GM12878 (cell line): Measurements from ENCODE around the gene RBBP8NL. TPM values are rescaled to one million over a fixed set of nuclear protein-coding genes. Genes with fewer than 3 reads are reported as not detected.

ENCODE experiments used
- ATAC-seq: fragments of 200-7000 bp; cut with Tn5 transposase; 3 replicates; pipeline ENCODE4 v1.9.1; 2020; ENCODE audit warnings: mild to moderate bottlenecking, moderate library complexity
- BruUV-seq: library from RNA; stranded (reverse); fragments of 400-500 nt; replicated peaks from 2 replicates; lab custom pipeline; 2021; lab: Mats Ljungman, UMichigan
- CTCF ChIA-PET: fragments of 300-600 bp; sonication (Branson Sonifier 250); formaldehyde crosslinking; extraction: SDS; loops from one replicate; lab custom pipeline; 2021; ENCODE audit warnings: inconsistent platforms; lab: Yijun Ruan, JAX
- POLR2A ChIA-PET: fragments of 350-600 bp; formaldehyde crosslinking; extraction: SDS; loops from one replicate; lab custom pipeline; 2021; ENCODE audit warnings: inconsistent platforms; lab: Charles Lee
- RAD21 ChIA-PET: fragments of 300-600 bp; sonication (Branson Sonifier 250); formaldehyde crosslinking; loops from one replicate; lab custom pipeline; 2023; ENCODE audit warnings: antibody characterized with exemption; ENCODE audit not compliant: unreplicated experiment; lab: Charles Lee
- SMC1A ChIA-PET: fragments of 300-600 bp; sonication (Branson Sonifier 250); formaldehyde crosslinking; loops from one replicate; lab custom pipeline; 2023; ENCODE audit not compliant: unreplicated experiment, uncharacterized antibody; lab: Charles Lee
- DNase-seq: peaks from one replicate; pipeline ENCODE4 v3.0.0-alpha.2; 2011; ENCODE audit warnings: low read depth, low spot score
- FAIRE-seq: peaks from 3 replicates; lab custom pipeline; 2011; peaks lifted over from hg19 to GRCh38; lab: Jason Lieb, UNC
- H2AFZ ChIP-seq: 2 replicates; pipeline ENCODE4 v1.6.0; 2011; ENCODE audit warnings: low read depth, low read length, control low read depth; ENCODE audit not compliant: control insufficient read depth
- H3K27ac ChIP-seq: 2 replicates; pipeline ENCODE4 v1.5.1; 2011; ENCODE audit warnings: control low read depth; ENCODE audit not compliant: control insufficient read depth, insufficient read depth
- H3K27me3 ChIP-seq, 2 experiments: replicated peaks in 1 of 2; 2 replicates each; pipeline versions ENCODE4 v1.6.0 to v1.6.1; 2011; ENCODE audit warnings: low read length in 1 of 2; ENCODE audit not compliant: control insufficient read depth in 2 of 2, insufficient read depth in 2 of 2
- H3K36me3 ChIP-seq, 2 experiments: 2 replicates each; pipeline ENCODE4 v1.5.1; 2011; ENCODE audit warnings: low read length in 1 of 2; ENCODE audit not compliant: control insufficient read depth in 2 of 2, insufficient read depth in 2 of 2
- H3K4me1 ChIP-seq: 2 replicates; pipeline ENCODE4 v1.6.1; 2011; ENCODE audit warnings: mild to moderate bottlenecking, low read length, moderate library complexity, mixed read lengths; ENCODE audit not compliant: control insufficient read depth, insufficient read depth
- H3K4me2 ChIP-seq: 2 replicates; pipeline ENCODE4 v1.6.0; 2011; ENCODE audit warnings: control low read depth; ENCODE audit not compliant: control insufficient read depth, insufficient read depth
- H3K4me3 ChIP-seq: fragments of 200-600 bp; sonication (generic); 2 replicates; pipeline ENCODE4 v1.5.1; 2016
- H3K79me2 ChIP-seq: 2 replicates; pipeline ENCODE4 v1.6.0; 2011; ENCODE audit warnings: low read length; ENCODE audit not compliant: control insufficient read depth, insufficient read depth
- H3K9ac ChIP-seq: 2 replicates; pipeline ENCODE4 v1.8.0; 2011; ENCODE audit warnings: low read length, control low read depth, mixed read lengths; ENCODE audit not compliant: control insufficient read depth, insufficient read depth
- H3K9me3 ChIP-seq: replicated peaks from 3 replicates; pipeline ENCODE4 v1.5.1; 2011; ENCODE audit warnings: mild to moderate bottlenecking, low read length; ENCODE audit not compliant: control insufficient read depth, insufficient read depth
- H4K20me1 ChIP-seq: 2 replicates; pipeline ENCODE4 v1.6.0; 2011; ENCODE audit not compliant: control insufficient read depth, insufficient read depth
- CHD4 ChIP-seq: fragments of 200-600 bp; sonication (generic); IDR thresholded peaks from 2 replicates; pipeline ENCODE4 v1.6.1; 2016; ENCODE audit warnings: mild to moderate bottlenecking
- CTCF ChIP-seq, 3 experiments: IDR thresholded peaks in 2 of 3; conservative IDR thresholded peaks in 1 of 3; 2 replicates each; pipeline ENCODE4 v1.5.1; 2011; ENCODE audit warnings: low read depth in 3 of 3, low read length in 3 of 3, mild to moderate bottlenecking in 3 of 3, control low read depth in 2 of 3, moderate library complexity in 2 of 3, inconsistent platforms in 1 of 3, mixed read lengths in 1 of 3; ENCODE audit not compliant: control insufficient read depth in 2 of 3, insufficient read depth in 1 of 3; ENCODE audit errors: extremely low read depth in 1 of 3
- GABPA ChIP-seq: IDR thresholded peaks from 2 replicates; pipeline ENCODE4 v1.6.1; 2014; ENCODE audit warnings: antibody characterized with exemption, low read depth, mild to moderate bottlenecking, inconsistent platforms
- HSF1 ChIP-seq: fragments of 150-350 bp; IDR thresholded peaks from 2 replicates; pipeline ENCODE4 v1.6.1; 2014; ENCODE audit warnings: mild to moderate bottlenecking, low read depth, low read length
- IRF3 ChIP-seq: fragments of 450-650 bp; IDR thresholded peaks from 2 replicates; pipeline ENCODE4 v1.6.1; 2014; ENCODE audit warnings: mild to moderate bottlenecking
- NBN ChIP-seq: fragments of 450-650 bp; IDR thresholded peaks from 2 replicates; pipeline ENCODE4 v1.6.1; 2016
- NFIC ChIP-seq: IDR thresholded peaks from 2 replicates; pipeline ENCODE4 v1.6.1; 2012; ENCODE audit warnings: low read depth, mild to moderate bottlenecking, inconsistent platforms, low read length, moderate library complexity
- PAX8 ChIP-seq: fragments of 450-650 bp; IDR thresholded peaks from 2 replicates; pipeline ENCODE4 v1.6.1; 2017; ENCODE audit warnings: mild to moderate bottlenecking, moderate library complexity
- TAF1 ChIP-seq: IDR thresholded peaks from 2 replicates; pipeline ENCODE4 v1.6.1; 2011; ENCODE audit warnings: mild to moderate bottlenecking, low read depth, low read length, borderline replicate concordance
- TCF12 ChIP-seq: IDR thresholded peaks from 2 replicates; pipeline ENCODE4 v1.6.1; 2011; ENCODE audit warnings: low read depth, mild to moderate bottlenecking, low read length
- ZNF207 ChIP-seq: fragments of 450-650 bp; IDR thresholded peaks from 2 replicates; pipeline ENCODE4 v1.6.1; 2014; ENCODE audit warnings: antibody characterized with exemption, mild to moderate bottlenecking, borderline replicate concordance
- ZNF687 ChIP-seq: fragments of 450-650 bp; IDR thresholded peaks from 2 replicates; pipeline ENCODE4 v1.6.1; 2017; ENCODE audit warnings: mild to moderate bottlenecking, moderate library complexity
- WGBS: methylation state at CpG from one replicate; pipeline ENCODE4 v1.1.6; 2016; ENCODE audit warnings: low lambda C conversion rate; ENCODE audit not compliant: insufficient replicate concordance, insufficient coverage; ENCODE audit errors: missing lambda C conversion rate; 5-methylcytosine and 5-hydroxymethylcytosine counted together
- in situ Hi-C: fragments of 300-500 bp; cut with MboI; formaldehyde crosslinking; loops from 9 replicates; pipeline ENCODE4 v1.14.3; 2018; ENCODE audit warnings: mixed read lengths
- intact Hi-C: fragments of 100-400 bp; cut with micrococcal nuclease; formaldehyde crosslinking; loops from one replicate; pipeline ENCODE4 v1.14.2; 2022; ENCODE audit not compliant: unreplicated experiment
- polyA plus RNA-seq, 11 experiments: library from polyadenylated mRNA; depleted of rRNA in 4 of 11; unstranded in 6 of 11; stranded (reverse) in 5 of 11; fragments of >200 nt; fragmentation: Nextera tagmentation in 4 of 11; fragmentation: Illumina TruSeq in 1 of 11; extraction: Ambion mirVana in 4 of 11; extraction: Trizol in 1 of 11; gene quantifications; 1 replicate in 1 of 11; 2 replicates in 10 of 11; pipeline versions ENCODE4 v1.2.1 to v1.2.3, GENCODE V29; 2011 to 2016; ENCODE audit warnings: inconsistent platforms in 2 of 11, missing spikeins in 2 of 11, low read depth in 1 of 11
- total RNA-seq, 4 experiments: library from RNA; depleted of rRNA in 3 of 4; stranded (reverse); fragments of >200 nt in 3 of 4; fragmentation: Illumina TruSeq in 1 of 4; extraction: Trizol in 1 of 4; gene quantifications; 2 replicates each; pipeline versions ENCODE4 v1.2.1 to v1.2.3, GENCODE V29; 2013 to 2021

The RBBP8NL gene
- total and polyA plus RNA-seq, 10 of the 15 experiments (the other 5 are each of a cell fraction or from before 2014, with no cell fraction given), result not detected

- ChIA-PET POLR2A (no interaction called here), SMC1A (no interaction called here), CTCF (no interaction called here), RAD21 (no interaction called here)
- BruUV-seq, result no TSS peak
- Histone ChIP-seq H2AFZ (no peak overlapping the region), H3K9me3 (no peaks in the 10 kb centered on the region), H3K9ac (no peak overlapping the region), H3K4me3 (no peak overlapping the region), H3K27ac (no peak overlapping the region), H3K4me1 (no peaks in the 10 kb centered on the region), H4K20me1 (no peaks in the 10 kb centered on the region), H3K27me3 (no peaks in the 10 kb centered on the region; a peak in 1 of 4 replicates), H3K36me3 (no peaks in the 10 kb centered on the region), H3K4me2 (no peak overlapping the region), H3K79me2 (no peaks in the 10 kb centered on the region)
- intact Hi-C loops (no loop called here), in situ Hi-C loops (no loop called here)
- ATAC-seq, result no peak
- no peak for FAIRE-seq
- DNase-seq, result no peak
- WGBS, result 44% methylated on average over 10 of the region's 10 CpGs
- no peak for TF ChIP-seq GABPA
- no peak for TF ChIP-seq NFIC
- TF ChIP-seq ZNF207, result no peak
- no peak for TF ChIP-seq TCF12
- TF ChIP-seq PAX8, result no peak
- no peak for TF ChIP-seq HSF1
- no peak for TF ChIP-seq IRF3
- TF ChIP-seq NBN, result no peak
- no peak for TF ChIP-seq CHD4
- TF ChIP-seq TAF1, result no peak
- no peak for TF ChIP-seq ZNF687
- no peak for TF ChIP-seq CTCF (IDR thresholded peaks at IDR 0.05 in 2 of 3, conservative IDR thresholded peaks at IDR 0.05 in 1 of 3; ENCODE audit: control insufficient read depth in 2 of 3, extremely low read depth in 1 of 3, insufficient read depth in 1 of 3, low read depth in 3 of 3, low read length in 3 of 3)
These were observed 33.8 kb upstream of the RBBP8NL start for GRCh38 chr20:62461157-62461556.
